AG08396 (cell line): ENCODE data around the gene SDS.
A peak's percentile ranks its signal among the peaks of the same experiment; 100 is the strongest.

Source experiments
- DNase-seq: peaks from one replicate; pipeline ENCODE4 v3.0.0; 2012; ENCODE audit warnings: low spot score, mixed read lengths

The SDS gene, protein sequence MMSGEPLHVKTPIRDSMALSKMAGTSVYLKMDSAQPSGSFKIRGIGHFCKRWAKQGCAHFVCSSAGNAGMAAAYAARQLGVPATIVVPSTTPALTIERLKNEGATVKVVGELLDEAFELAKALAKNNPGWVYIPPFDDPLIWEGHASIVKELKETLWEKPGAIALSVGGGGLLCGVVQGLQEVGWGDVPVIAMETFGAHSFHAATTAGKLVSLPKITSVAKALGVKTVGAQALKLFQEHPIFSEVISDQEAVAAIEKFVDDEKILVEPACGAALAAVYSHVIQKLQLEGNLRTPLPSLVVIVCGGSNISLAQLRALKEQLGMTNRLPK

DNA sequence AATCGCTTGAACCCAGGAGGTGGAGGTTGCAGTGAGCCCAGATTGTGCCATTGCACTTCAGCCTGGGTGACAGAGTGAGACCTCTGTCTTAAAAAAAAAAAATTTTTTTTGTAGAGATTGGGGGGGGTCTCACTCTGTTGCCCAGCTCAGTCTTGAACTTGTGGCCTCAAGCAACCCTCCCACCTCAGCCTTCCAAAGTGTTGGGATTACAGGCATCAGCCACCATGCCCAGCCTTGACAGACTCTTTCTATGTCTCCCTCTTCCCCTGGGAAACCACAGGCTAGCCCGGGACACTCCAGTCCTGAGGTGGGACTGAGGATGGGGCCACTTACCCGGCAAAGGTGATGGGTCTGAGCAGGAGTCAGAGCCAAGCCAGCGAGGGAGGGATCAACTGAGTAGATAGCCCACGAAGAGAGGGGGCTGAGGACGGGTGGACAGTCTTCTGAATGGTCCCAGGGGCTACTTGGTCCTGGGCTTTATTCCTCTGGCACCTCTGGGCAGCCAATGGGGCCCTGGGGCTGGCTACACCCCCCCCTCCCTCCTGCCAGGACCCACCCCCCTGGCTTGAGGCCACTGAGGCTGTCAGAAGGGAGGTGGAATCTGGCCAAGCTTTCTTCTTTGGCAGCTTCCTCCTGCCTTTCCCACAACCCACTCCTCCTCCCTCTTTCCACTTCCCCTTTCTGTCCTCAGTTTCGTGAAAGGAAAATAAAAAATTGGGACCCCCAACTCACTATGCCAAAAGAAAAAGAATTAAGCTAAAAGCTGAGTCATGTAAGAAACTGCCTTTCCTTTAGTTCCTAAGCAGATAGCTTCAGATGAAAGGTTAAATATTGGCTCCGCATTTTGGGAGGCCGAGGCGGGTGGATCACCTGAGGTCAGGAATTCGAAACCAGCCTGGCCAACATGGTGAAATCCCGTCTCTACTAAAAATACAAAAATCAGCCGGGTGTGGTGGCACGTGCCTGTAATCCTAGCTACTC is at the start of gene SDS:
Gene SDS (minus strand): TSS at position 453 of the 981 bp plus-strand sequence. CDS start 4,179 bp downstream, outside the sequence.
- peak; percentile 42 for DNase-seq

- DNase-seq, result no peak
Observed at GRCh38 chr12:113453330-113453729, 49.6 kb upstream of the SDS start.

GRCh38 chr12:113452458-113452857 is 48.8 kb upstream of the SDS start:
- DNase-seq, result no peak

DNA sequence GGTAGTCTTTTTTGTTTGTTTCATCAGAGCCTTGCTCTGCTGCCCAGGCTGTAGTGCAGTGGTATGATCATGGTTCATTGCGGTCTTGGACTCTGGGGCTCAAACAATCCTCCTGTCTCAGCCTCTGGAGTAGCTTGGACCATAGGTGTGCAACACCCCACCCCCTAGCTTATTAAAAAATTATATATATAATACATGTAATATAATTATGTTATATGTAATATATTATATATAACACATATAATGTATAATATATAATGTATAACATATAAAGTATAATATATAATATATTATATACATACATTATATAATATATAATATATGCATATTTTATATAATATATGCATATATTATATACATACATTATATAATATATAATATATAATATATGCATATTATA is 46.2 kb upstream of the SDS start:
- no peak for DNase-seq

- no peak for DNase-seq
Observed at GRCh38 chr12:113449299-113449698, 45.6 kb upstream of the SDS start.

DNA sequence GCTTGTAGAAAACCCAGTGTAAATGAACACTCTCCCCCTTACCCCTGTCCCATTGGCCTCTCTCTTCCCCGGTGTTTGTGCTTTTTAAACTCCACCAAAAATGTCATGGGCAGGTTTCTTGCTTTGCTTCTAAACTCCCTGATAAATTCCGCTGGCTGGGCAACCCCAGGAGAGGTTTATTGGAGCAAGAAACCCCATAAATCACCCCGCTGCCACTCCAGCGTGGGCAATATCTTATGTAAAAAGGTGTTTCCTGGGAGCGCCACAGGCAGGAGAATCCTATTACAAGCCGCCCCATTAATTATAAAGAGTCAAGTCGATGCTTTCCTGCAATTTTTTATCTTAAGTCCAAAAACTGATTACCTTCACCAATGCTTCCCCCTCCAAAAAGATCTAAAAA is 45.2 kb upstream of the SDS start:
- DNase-seq, result no peak

GRCh38 chr12:113445544-113446171 is 42.0 kb upstream of the SDS start:
- no peak for DNase-seq

GRCh38 chr12:113443030-113443539 is 39.4 kb upstream of the SDS start:
- no peak for DNase-seq

DNA sequence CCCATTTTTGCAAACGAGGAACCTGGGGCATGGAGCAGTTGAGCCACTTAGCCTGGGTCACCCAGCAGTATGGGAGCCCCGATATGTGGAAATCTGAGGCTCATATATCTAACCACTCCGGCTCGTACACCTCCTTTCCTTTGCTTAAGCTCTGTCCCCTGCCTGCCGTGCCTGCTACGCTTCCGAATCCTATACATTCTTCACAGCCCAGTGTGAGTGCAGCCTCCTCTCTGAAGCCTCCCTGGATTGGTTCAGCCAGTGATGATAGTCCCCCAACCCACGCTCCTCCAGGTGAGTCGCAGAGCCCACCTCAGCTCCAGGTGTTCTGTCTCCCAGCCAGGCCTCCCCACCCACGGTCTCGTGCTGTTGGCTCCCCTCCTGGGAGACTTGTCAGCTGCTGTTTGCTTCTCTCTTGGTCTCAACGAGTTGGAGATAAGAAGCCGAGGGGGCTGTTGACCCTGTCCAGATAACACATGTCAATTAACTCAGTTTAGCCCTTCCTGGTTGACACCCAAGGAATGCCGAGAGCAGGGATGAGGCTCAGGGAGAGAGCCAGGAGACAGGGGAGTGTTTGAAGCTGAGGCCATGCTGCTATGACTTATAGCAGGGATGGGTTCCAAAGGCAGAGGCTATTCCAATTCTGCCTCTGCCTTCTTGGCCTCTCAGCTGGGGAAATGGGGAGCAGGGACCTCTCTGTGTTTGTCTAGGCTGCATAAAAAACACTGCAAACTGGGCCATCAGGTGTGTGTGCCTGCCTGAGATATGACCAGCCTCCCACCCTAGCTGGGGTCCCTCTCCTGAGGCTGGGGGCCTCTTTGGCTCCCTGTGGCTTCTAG is 37.5 kb upstream of the SDS start:
- DNase-seq, result no peak

DNA sequence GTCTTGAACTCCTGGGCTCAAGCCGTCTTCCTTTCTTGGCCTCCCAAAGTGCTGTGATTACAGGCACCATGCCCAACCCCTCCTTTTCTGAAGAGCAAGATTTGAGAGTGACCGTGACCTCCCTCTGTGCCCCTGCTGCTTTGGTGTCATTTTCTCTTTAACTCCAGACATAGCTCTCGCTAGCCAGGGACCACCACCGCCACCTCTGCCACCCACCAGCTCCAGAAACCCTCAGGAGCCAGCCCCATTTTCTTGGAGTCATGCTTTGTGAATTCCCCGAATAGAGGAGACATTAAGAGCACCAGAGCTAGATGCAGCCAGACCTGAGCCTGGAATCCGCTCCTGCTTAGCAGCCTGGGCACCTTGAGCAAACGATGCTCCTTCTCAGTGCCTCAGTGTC is 36.6 kb upstream of the SDS start:
- no peak for DNase-seq

- peak; percentile 58 for DNase-seq
Observed at GRCh38 chr12:113439606-113440030, 35.9 kb upstream of the SDS start.

- DNase-seq, result no peak
Observed at GRCh38 chr12:113439301-113439597, 35.6 kb upstream of the SDS start.

GRCh38 chr12:113438523-113439300 is 35.0 kb upstream of the SDS start:
- DNase-seq, result no peak

DNA sequence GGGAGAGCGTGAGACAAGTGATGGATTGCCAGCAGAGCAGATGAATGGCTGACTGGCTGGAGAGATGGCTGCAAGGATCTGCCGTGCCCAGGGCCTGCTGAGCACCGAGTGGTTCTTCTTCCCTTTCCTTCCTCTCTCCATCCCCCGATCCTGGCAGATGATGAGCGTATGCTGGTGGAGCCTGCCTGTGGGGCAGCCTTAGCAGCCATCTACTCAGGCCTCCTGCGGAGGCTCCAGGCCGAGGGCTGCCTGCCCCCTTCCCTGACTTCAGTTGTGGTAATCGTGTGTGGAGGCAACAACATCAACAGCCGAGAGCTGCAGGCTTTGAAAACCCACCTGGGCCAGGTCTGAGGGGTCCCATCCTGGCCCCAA is 34.0 kb upstream of the SDS start:
- no peak for DNase-seq

DNA sequence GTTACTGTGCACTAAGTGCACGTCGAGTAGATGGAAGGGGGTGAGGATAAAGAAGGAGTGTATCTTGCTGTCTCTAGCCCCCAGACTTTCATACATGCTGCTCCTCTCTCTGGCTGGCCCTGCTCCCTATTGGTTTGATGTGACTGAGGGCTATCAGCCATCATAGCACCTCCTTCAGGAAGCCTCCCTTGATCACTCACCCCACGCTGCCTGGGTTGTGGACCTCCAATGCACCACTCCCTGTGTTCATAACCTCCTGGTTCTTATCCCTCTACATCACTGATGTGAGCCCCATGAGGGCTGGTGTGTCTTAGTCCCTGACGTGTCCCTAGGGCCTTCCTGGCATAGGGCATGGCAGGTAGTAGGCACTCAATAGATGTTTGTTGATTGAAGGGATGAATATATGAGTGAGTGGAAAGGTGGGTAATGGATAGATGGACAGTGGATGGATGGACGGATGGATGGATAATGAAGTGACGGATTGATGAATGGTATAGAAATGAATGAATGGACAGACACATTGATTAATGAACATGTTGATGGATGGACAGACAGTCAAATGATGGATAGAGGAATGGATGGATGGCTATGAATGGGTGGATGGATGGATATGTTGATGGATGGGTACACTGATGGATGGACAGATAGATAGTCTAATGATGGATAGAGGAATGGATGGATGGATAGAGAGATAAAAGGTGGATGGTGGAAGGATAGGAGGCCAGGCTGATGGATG is 33.5 kb upstream of the SDS start:
- DNase-seq, result no peak

GRCh38 chr12:113436586-113436985 is 32.9 kb upstream of the SDS start:
- no peak for DNase-seq

- no peak for DNase-seq
Observed at GRCh38 chr12:113435367-113435766, 31.7 kb upstream of the SDS start.

GRCh38 chr12:113432986-113433385 is 29.3 kb upstream of the SDS start:
- no peak for DNase-seq

DNA sequence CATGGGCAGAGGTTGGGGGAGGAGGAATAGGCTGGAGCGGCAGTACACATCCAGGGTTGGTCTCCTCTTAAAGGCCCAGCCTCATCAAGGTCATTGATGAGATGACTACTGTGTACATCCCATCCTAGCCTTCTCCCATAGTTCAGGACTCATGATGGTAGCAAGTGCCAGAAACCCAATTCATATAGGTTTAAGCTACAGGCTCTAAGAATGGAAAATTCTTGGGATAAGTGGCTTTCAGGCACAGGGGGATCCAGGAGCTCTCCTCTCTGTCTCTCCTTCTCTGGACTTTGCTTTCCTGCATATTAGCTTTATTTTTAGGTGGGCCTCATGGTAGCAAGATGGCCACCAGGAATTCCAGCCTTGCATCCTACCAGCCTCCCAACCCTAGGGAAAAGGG is 24.8 kb upstream of the SDS start:
- no peak for DNase-seq

DNA sequence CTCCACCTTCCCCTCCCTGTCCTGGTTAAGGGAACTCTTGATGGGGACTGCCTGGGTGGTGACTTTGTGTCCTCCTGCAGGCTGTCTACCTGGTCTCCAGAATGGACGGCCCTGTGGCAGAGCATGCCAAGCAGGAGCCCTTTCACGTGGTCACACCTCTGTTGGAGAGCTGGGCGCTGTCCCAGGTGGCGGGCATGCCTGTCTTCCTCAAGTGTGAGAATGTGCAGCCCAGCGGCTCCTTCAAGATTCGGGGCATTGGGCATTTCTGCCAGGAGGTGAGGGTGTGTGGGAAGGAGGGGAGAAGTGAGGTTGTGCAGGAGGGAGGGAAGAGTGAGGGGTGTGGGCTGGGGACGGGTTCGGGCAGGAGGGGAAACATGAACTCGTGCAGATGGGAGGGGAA is 24.2 kb upstream of the SDS start:
- no peak for DNase-seq
